GM12891 (cell line): ENCODE measurements around the gene TTC38.

ENCODE experiments used
- PAX5 ChIP-seq: IDR thresholded peaks from 2 replicates; pipeline ENCODE4 v1.6.1; 2011; ENCODE audit warnings: low read length, moderate library complexity, mild to moderate bottlenecking; ENCODE audit not compliant: insufficient read depth, severe bottlenecking
- POLR2A ChIP-seq: IDR thresholded peaks from 2 replicates; pipeline ENCODE4 v1.6.1; 2011; ENCODE audit warnings: low read depth, low read length, control low read depth
- POLR2AphosphoS5 ChIP-seq: IDR thresholded peaks from 2 replicates; pipeline ENCODE4 v1.6.1; 2011; ENCODE audit warnings: low read depth, low read length, control low read depth
- POU2F2 ChIP-seq: IDR thresholded peaks from 2 replicates; pipeline ENCODE4 v1.6.1; 2011; ENCODE audit warnings: low read depth, mild to moderate bottlenecking, control low read depth, low read length, moderate library complexity
- TAF1 ChIP-seq: IDR thresholded peaks from 2 replicates; pipeline ENCODE4 v1.6.1; 2011; ENCODE audit warnings: low read depth, low read length, control low read depth

DNA sequence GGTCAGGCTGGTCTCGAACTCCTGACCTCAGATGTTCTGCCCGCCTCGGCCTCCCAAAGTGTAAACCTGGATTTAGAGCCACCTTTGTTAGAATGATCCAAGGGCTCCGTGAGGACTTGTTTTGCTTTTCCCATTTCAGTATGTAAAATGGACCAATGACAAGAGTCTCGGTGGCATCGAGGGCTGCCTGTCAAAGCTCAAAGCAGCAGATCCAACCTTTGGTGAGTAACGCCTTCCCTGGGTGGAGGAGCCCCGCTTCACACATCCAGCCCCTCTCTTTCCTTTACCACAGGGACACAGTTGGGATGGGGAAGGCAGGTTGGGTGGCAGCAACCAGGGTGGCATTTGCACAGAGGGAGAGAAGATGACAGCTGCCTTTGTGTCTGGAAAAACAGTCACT, 4.4 kb downstream of the TTC38 start:
- TF ChIP-seq TAF1 (no peak), POLR2A (no peak), POLR2AphosphoS5 (no peak), PAX5 (no peak), POU2F2 (no peak)
